SKM-1 (cell line): ENCODE data around the gene CROCC2.

ENCODE experiments used
- DNase-seq: peaks from one replicate; lab custom pipeline; 2025; ENCODE audit not compliant: unreplicated experiment; lab: John Stamatoyannopoulos, UW

Gene CROCC2

GRCh38 chr2:240875228-240876034 lies 30.7 kb upstream of the CROCC2 start:
- no peak for DNase-seq

DNA sequence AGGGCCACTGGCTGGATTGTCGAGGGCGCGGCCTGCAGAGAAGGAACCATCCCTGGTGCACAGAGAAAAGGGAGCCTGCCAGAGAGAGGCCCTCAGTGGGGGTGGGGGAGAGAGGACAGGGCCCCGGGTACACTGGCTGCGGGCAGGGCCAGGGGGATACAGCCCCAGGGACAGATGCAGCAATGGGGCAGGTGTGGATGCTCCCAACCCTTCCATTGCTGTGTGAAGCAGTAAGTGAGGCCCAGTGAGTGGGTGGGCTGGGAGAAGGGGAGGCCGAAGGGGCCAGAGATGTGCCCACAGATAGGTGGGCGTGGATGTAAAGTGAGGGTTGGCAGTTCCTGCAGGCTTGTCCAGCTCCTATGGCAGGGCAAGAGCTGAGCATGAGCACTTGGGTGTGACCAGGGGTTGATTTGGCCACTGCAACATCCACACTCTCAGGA lies 30.1 kb upstream of the CROCC2 start:
- no peak for DNase-seq

- DNase-seq = no peak
These were observed 29.5 kb upstream of the CROCC2 start for GRCh38 chr2:240876475-240877251.

GRCh38 chr2:240877460-240878340 lies 28.4 kb upstream of the CROCC2 start:
- DNase-seq = no peak

- no peak for DNase-seq
These were observed 27.7 kb upstream of the CROCC2 start for GRCh38 chr2:240878341-240878936.

DNA sequence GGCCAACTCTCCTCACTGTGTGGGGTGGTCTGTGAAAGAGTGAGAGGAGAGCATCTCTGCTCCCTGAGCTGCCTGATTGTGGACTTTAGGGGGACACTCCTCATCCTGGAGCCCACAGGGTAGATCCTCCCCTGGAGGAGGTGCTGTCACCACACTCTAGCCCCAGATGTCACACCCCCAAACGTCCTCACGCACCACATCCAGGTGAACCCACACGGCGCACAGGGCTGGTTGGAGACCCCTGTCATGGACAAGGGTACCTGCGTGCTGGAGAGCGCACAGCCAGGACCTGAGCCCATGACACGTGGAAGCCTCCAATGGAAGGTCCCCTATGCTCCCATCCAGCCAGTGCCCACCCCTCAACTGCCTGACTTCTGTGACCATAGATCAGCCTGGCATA lies 27.0 kb upstream of the CROCC2 start:
- no peak for DNase-seq

DNA sequence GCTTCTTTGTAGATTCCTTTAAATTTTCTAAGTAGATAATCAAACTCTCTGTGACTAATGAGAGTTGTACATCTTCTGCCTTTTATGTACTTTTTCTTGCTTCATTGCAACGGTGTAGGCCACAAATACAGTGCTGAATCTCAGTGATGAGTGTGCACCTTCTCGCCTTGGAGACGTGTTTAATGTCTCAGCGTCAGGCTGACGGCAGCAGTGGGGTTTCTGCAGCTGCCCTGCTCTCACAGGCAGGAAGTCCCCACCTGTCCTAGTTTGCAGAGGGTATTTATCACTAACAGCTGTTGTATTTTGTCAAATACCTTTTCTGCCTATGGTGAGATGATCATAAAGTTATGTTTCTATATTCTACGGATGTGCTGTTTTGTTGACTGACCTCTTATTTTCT lies 24.2 kb upstream of the CROCC2 start:
- DNase-seq = no peak

GRCh38 chr2:240884221-240884620 lies 21.9 kb upstream of the CROCC2 start:
- DNase-seq = no peak

DNA sequence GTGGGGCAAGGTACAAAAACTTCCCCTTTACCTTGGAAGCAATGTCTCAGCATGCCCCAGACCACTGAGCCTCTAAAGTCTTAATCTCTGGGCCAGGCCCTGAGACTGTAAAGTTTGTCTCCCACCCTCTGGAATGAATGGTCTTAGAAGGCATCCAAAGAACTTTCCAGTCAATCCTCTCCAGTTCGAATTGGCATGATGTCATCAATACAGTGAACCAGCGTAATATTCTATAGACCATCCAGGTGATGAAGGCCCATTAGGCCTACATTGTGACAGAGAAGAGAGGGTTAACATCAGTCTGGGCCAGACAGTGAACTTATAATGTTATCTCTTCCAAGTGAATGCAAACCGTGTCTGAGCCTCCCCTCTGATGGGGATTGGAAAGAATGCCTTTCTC lies 21.4 kb upstream of the CROCC2 start:
- DNase-seq = no peak

DNA sequence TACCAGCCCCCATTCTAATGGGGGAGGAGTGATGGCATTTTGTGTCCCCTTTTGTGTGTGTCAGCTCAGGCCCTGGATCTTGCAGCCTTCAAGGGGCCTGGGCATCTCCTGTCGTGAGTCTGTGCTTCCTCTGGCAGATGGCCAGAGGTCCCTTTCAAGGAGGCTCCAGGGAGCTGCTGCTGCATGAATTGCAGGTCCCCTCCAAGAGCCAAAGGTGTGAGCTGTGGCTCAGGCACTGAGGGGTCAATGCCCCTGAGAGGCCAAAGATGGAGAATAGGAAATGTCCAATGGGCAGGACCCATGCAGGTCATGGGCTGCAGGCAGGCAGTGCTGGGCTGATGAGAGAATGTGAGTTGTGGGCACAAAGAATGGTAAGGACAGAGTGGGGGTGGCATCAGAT lies 20.6 kb upstream of the CROCC2 start:
- DNase-seq = no peak

DNA sequence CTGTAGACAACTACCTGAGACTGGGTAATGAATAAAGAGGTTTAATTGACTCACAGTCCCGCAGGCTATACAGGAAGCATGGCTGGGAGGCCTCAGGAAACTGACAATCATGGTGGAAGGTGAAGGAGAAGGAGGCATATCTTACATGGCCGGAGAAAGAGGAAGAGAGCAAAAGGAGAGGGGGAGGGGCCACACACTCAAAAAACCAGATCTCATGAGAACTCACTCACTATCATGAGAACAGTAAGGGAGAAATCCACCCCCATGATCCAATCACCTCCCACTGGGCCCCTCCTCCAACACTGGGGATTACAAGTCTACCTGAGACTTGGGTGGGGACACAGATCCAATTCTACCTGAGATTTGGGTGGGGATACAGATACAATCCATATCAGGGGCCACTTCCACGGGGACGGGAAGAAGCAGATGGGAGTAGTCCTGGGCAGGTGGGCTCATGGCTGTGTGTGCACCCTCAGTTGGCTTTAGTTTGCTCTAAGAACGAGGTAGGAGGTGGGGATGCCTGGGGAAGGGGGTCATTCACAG lies 20.0 kb upstream of the CROCC2 start:
- peak; percentile 58 for DNase-seq

- no peak for DNase-seq
These were observed 19.2 kb upstream of the CROCC2 start for GRCh38 chr2:240886678-240887609.

DNA sequence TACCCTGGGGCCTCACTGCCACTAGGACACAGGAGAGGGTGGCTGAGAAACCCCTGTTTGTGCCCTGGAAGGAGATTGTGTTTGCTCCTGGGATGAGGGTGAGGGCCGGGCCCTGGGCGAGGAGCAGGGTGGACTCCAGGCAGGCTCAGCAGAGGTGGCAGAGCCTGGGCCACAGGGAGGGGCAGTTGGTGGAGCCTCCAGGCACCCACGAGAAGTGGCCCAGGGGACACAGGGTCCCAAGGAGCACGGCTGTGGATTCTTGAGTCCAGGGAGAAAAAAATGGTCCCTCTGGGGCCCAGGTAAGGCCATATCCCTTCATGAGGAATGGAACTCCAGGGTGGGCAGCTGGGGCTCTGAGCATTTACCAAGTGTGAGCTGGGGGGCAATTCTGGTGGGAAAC lies 18.5 kb upstream of the CROCC2 start:
- no peak for DNase-seq

DNA sequence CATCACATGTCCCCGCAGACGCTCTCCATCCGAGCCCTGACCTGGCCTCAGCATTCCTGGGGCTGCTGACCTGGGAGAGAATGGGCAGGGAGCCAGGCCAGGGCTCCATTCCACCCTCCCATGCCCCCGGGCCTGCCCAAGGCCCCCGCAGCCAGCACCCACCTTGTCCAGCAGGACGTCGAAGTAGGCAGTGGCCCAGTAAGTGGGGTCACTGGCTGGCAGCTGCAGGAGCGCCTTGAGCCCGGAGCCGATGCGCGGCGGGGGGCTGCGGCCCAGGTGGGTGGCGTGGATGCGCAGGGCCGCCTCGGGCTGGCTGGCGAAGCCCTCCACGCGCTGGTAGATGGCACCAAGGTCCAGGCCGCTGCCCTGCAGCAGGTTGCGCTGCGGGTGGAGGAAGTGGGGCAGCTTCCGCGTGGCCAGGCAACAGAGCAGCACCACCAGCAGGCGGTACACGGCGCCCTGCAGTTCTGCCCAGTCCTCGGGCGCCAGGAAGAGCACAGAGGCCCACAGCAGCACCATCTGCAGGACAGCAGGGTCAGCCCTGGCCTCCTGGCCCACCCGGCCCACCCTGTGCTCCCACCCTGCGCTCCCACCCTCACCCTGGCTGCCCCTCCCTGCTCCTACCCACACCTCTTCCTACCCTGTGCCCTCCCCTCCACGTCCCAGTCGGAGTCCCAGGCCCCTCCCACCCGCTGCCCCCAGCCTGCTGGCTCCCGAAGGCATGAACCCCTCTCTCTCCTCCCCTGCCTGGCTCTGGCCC lies 17.8 kb upstream of the CROCC2 start:
- no peak for DNase-seq

DNA sequence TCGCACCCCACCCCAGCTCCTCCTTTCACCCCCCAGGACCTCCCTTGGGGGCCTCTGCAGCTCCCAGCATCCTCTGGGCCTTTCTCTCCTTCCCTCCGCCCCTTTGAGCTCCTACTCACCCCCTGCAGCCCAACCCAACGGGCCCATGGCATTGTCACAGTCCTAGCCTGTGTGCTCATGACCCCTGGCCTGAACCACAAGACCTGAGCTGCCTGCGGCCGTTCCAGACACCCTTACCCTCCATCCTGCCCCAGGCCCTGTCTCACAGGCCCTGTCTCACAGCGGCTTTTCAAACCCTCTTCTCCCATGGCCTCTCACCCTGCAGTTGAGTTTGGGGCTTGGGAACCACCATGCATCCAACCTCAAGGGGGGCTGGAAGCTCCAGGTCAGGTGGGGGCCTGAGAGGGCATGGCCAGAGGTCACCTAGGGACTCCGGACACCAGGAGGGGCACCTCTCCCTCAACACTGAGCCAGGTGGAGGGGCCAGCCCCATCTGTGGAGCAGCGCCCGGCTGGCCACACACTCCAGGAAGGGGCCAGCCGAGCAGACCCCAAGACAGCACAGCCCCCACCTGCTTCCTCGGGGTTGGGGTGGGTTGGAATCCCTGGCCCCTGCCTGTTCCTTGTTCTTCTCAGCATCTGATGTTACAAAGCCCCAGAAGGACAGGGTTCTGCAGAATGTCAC lies 17.1 kb upstream of the CROCC2 start:
- no peak for DNase-seq

GRCh38 chr2:240889601-240890560 lies 16.3 kb upstream of the CROCC2 start:
- DNase-seq = no peak

DNA sequence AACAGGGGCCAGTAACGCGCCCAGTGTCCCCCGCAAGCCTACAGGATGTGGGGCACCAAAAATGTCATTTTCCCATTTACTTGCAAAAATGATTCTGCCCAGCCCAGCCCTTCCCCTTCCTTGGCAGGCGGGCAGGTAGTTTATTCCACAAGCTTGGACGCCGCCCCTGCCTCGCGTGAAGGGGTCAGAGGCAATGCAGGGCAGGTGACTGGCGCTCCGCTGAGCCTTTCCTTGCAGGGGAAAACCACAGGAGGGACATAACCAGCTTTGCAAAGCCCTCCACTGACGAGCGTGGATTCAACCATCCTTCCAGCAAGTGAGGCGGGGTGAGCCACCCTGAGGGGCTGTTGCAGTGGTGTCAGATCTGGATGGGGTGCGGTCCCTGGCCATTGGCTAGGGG lies 15.4 kb upstream of the CROCC2 start:
- no peak for DNase-seq
